WI38 (cell line): ENCODE results near the gene ZNF423.

Experiments
- H3K4me3 ChIP-seq: 2 replicates; pipeline ENCODE4 v1.5.1; 2011; ENCODE audit warnings: low read depth, mild to moderate bottlenecking, control low read depth, low read length
- CTCF ChIP-seq: IDR thresholded peaks from 2 replicates; pipeline ENCODE4 v1.5.1; 2012; ENCODE audit warnings: low read depth, mild to moderate bottlenecking, control low read depth, low read length

Gene ZNF423

DNA sequence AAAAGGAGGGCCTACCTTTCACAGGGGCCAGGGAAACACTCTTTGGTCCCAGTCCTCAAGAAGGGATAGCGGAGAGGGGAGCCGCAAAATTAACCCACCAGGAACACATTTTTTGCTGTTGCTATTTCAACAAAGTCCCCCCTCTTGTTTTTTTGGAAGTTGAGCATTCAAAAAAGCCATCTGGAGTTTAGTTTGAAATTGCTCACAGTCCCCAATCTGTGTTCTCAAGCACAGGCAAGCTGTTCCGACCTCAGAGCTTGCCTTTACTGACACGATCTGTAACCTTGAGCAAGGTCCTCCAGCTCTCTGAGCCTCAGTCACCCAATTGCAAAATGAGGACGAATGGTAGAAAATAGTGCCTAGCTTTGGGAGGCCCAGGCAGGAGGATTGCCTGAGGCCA, 131.1 kb downstream of the ZNF423 start:
- H3K4me3 ChIP-seq, result no peak overlapping the region
- TF ChIP-seq CTCF, result no peak

DNA sequence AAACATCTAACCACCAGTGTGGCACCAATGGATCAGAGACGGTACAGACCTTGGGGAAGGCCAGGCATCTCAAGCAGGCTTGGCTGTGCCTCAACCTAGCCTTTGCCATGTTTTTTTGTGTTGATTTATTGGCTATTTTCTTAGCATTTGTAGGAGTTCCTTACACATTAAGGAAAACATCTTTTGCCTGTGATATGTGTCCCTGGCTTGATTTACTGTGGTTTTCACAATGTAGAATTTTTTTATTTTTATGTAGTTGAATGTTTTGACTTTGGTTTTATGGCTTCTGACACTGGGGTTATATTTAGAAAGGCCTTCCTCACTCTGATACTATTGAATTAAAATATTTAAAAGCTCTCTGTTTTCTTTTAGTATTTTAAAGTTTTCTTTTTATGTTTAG, 132.6 kb downstream of the ZNF423 start:
- TF ChIP-seq CTCF, result no peak
- no peak overlapping the region for H3K4me3 ChIP-seq

DNA sequence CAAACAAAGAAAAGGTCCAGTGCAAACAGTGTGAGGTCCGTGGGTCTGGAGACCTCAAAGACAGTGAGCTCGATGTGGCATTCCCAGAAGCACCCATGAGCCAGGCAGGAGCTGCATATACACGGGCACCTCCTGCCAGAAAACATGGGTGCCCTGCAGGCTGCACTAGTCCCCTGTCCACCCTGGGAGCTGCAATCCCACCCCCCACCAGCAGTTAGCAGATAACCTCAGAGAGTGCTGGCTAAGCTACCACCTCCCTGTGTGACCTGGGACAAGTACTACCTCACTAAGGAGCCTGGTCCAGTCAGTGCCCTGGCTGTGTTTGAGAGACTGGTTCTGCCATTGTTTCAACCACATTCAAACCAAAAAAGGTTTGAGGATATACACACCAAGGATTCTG, 135.7 kb downstream of the ZNF423 start:
- no peak for TF ChIP-seq CTCF

GRCh38 chr16:49717689-49718088, 138.2 kb downstream of the ZNF423 start:
- no peak for TF ChIP-seq CTCF
- H3K4me3 ChIP-seq, result no peak overlapping the region

More for the DNA sequence above, 135.7 kb downstream of the ZNF423 start:
- no peak overlapping the region for H3K4me3 ChIP-seq

GRCh38 chr16:49716339-49716934, 139.5 kb downstream of the ZNF423 start:
- TF ChIP-seq CTCF, result no peak
- H3K4me3 ChIP-seq, result no peak overlapping the region

GRCh38 chr16:49713770-49714169, 142.1 kb downstream of the ZNF423 start:
- H3K4me3 ChIP-seq, result no peak overlapping the region

GRCh38 chr16:49712542-49712941, 143.4 kb downstream of the ZNF423 start:
- no peak overlapping the region for H3K4me3 ChIP-seq
- no peak for TF ChIP-seq CTCF

More at GRCh38 chr16:49713770-49714169, 142.1 kb downstream of the ZNF423 start:
- TF ChIP-seq CTCF, result no peak
